Measurements from ENCODE around the gene TGFBR1. TPM values are rescaled to one million over a fixed set of nuclear protein-coding genes. Genes with fewer than 3 reads are reported as not detected.
"Not testable (repeated sequence)": the region's sequence is repeated elsewhere in the genome, so short reads cannot be mapped to it uniquely, and the experiment has no call there.

Gene TGFBR1
- total RNA-seq, 4 donors from 2014 or later, result 17.6 to 24.1 (median 22.8) TPM

- intact Hi-C loops (cut with DNase I; ENCODE audit: low total_unique reads), result no loop called here
- no peaks in the 10 kb centered on the region for H3K36me3 ChIP-seq
- no peak overlapping the region for H3K4me3 ChIP-seq
- 81% methylated on average over 6 of the region's 6 CpGs; no CpG with 5 or more reads in 1 of the 2 donors for WGBS, 2 donors (ENCODE audit: low coverage in 1 of 2)
- H3K27ac ChIP-seq, result no peak overlapping the region
- no peaks in the 10 kb centered on the region for H3K27me3 ChIP-seq
- H3K9me3 ChIP-seq, result no peaks in the 10 kb centered on the region
- H3K4me1 ChIP-seq, result no peaks in the 10 kb centered on the region
- DNase-seq, result no peak
- TF ChIP-seq POLR2A (IDR thresholded peaks at IDR 0.05), result no peak
- TF ChIP-seq EP300 (IDR thresholded peaks at IDR 0.05; ENCODE audit: low read depth), result no peak
- TF ChIP-seq CTCF (IDR thresholded peaks at IDR 0.05), result no peak
- TF ChIP-seq POLR2AphosphoS5 (IDR thresholded peaks at IDR 0.05), result no peak
- in situ Hi-C loops (cut with MboI; ENCODE audit: low pct_ligation_motif_present in 1 of 4, low pct_unique_long_range_greater_than_20kb in 1 of 4, low sequenced_read_pairs in 3 of 4), result no loop called here
Measured at GRCh38 chr9:99092643-99093491, 12.0 kb upstream of the TGFBR1 start.

GRCh38 chr9:99093492-99093791 lies 11.5 kb upstream of the TGFBR1 start:
- no peaks in the 10 kb centered on the region for H3K9me3 ChIP-seq
- no peak overlapping the region for H3K27ac ChIP-seq
- no peak overlapping the region for H3K4me3 ChIP-seq
- in situ Hi-C loops (cut with MboI; ENCODE audit: low pct_ligation_motif_present in 1 of 4, low pct_unique_long_range_greater_than_20kb in 1 of 4, low sequenced_read_pairs in 3 of 4), result no loop called here
- no peaks in the 10 kb centered on the region for H3K4me1 ChIP-seq
- no peaks in the 10 kb centered on the region for H3K36me3 ChIP-seq
- WGBS, 2 donors (ENCODE audit: low coverage in 1 of 2), result 88% methylated on average over 3 of the region's 3 CpGs; no CpG with 5 or more reads in 1 of the 2 donors
- TF ChIP-seq POLR2AphosphoS5 (IDR thresholded peaks at IDR 0.05) (no peak), POLR2A (IDR thresholded peaks at IDR 0.05) (no peak), EP300 (IDR thresholded peaks at IDR 0.05; ENCODE audit: low read depth) (no peak), CTCF (IDR thresholded peaks at IDR 0.05) (no peak)
- H3K27me3 ChIP-seq, result no peaks in the 10 kb centered on the region
- intact Hi-C loops (cut with DNase I; ENCODE audit: low total_unique reads), result no loop called here
- DNase-seq, result no peak

GRCh38 chr9:99095565-99095964 lies 9.3 kb upstream of the TGFBR1 start:
- WGBS, 2 donors (ENCODE audit: low coverage in 1 of 2), result 71 to 89% methylated on average over 3 of the region's 3 CpGs
- Histone ChIP-seq H3K36me3 (no peaks in the 10 kb centered on the region), H3K27me3 (no peaks in the 10 kb centered on the region), H3K4me1 (no peaks in the 10 kb centered on the region), H3K27ac (no peak overlapping the region), H3K4me3 (no peak overlapping the region), H3K9me3 (no peaks in the 10 kb centered on the region)
- intact Hi-C loops (cut with DNase I; ENCODE audit: low total_unique reads), result no loop called here
- in situ Hi-C loops (cut with MboI; ENCODE audit: low pct_ligation_motif_present in 1 of 4, low pct_unique_long_range_greater_than_20kb in 1 of 4, low sequenced_read_pairs in 3 of 4), result no loop called here
- DNase-seq, result no peak
- TF ChIP-seq POLR2A (IDR thresholded peaks at IDR 0.05), result no peak
- TF ChIP-seq EP300 (IDR thresholded peaks at IDR 0.05; ENCODE audit: low read depth), result no peak
- no peak for TF ChIP-seq CTCF (IDR thresholded peaks at IDR 0.05)
- no peak for TF ChIP-seq POLR2AphosphoS5 (IDR thresholded peaks at IDR 0.05)

- Histone ChIP-seq H3K36me3 (no peaks in the 10 kb centered on the region), H3K27ac (no peak overlapping the region), H3K4me3 (no peak overlapping the region), H3K9me3 (no peaks in the 10 kb centered on the region), H3K4me1 (no peaks in the 10 kb centered on the region), H3K27me3 (no peaks in the 10 kb centered on the region)
- TF ChIP-seq CTCF (IDR thresholded peaks at IDR 0.05) (no peak), POLR2A (IDR thresholded peaks at IDR 0.05) (no peak)
- no peak for DNase-seq
- in situ Hi-C loops (cut with MboI; ENCODE audit: low pct_ligation_motif_present in 1 of 4, low pct_unique_long_range_greater_than_20kb in 1 of 4, low sequenced_read_pairs in 3 of 4), result no loop called here
- intact Hi-C loops (cut with DNase I; ENCODE audit: low total_unique reads), result no loop called here
- 71 to 81% methylated on average over 1 to 3 of the region's 3 CpGs for WGBS, 2 donors (ENCODE audit: low coverage in 1 of 2)
Measured at GRCh38 chr9:99096409-99096808, 8.5 kb upstream of the TGFBR1 start.

GRCh38 chr9:99099806-99100585 lies 4.9 kb upstream of the TGFBR1 start:
- H3K36me3 ChIP-seq; DNase-seq; H3K27ac ChIP-seq; intact Hi-C loops (cut with DNase I; ENCODE audit: low total_unique reads); H3K4me3 ChIP-seq; H3K27me3 ChIP-seq; H3K9me3 ChIP-seq; in situ Hi-C loops (cut with MboI; ENCODE audit: low pct_ligation_motif_present in 1 of 4, low pct_unique_long_range_greater_than_20kb in 1 of 4, low sequenced_read_pairs in 3 of 4): not testable (repeated sequence)
- 85 to 89% methylated on average over 5 of the region's 5 CpGs for WGBS, 2 donors (ENCODE audit: low coverage in 1 of 2)
- peaks cover 5 to 23% (median 10%) of the 10 kb centered on the region in 4 donors for H3K4me1 ChIP-seq
